Measurements from ENCODE around the gene UGCG.
"Not testable (repeated sequence)": the region's sequence is repeated elsewhere in the genome, so short reads cannot be mapped to it uniquely, and the experiment has no call there.

Gene UGCG

DNA sequence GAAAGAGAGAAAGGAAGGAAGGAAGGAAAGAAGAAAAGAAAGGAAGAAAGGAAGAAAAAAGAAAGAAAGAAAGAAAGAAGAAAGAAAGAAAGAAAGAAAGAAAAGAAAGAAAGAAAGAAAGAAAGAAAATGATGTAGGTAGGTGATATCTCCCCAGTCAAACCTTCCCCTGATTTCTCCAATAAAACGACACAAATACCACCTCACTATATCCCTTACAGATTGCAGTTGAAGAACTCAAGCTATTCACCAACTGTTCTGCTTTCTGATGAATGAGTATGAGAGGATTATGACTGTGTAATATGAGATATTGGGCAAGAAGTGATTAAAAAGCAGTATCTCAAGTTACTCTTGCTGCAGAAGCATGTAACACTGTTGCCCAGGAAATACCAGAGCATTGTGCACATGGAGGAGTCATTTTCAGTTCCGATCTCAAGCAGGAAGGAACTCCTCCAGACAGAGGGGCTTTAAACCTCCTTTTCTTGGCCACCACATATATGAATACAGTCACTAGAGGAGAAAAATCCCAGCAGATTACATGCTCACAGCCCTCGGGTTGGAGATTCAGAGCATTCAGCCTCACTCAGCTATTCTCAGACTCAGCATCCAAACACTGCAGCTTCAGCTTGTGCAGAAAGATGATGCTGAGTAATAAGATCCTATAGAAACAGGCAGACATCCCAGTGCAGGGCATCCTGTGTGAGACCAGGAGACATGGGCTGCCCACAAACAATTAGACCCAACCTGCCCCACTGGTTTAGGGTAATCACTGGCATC, 61.4 kb downstream of the UGCG start:
- peak in 4 of 6 experiments; percentile 1 to 29 (median 22) for DNase-seq

DNA sequence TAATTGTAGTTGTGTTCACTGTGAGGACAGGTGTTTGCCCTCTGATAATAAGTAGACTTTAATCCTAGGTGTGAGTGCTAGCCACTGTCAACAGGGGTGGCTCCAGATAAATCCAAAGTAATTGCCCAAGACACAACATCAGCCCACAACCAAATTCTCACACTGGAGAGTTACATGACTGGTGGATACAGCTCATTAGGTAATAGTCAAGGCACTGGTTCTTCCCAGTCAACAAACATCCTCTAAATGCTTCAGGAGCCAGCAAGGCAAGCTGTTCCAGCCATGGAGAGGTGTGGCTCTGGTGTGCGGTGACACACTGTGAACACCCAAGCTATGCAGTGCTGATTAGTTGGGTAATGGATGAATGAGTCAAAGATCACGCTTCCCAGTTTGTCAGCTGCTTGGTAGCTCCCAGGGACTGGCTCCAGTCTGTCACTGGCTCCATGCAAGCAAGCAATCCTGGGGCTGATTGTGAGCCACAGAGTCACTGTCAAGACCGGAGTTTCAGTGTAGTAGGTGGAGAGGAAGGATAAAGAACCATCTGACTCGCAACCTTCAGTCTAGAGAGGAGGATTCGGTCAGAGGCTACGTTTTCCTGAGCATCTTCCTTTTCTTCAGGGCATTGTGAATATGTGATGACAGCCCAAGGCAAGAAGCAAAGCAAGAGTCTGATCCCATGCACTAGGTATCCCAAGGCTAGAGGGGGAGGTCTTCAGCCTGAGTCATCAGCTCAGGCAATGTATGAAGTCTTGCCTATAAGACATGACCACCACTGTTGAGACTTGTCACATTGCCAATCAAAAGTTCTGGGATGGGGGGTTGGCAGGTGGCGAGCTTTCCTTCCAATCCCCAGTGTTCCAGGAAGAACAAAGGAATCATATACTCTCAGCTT, 63.1 kb downstream of the UGCG start:
- no peak for DNase-seq

DNA sequence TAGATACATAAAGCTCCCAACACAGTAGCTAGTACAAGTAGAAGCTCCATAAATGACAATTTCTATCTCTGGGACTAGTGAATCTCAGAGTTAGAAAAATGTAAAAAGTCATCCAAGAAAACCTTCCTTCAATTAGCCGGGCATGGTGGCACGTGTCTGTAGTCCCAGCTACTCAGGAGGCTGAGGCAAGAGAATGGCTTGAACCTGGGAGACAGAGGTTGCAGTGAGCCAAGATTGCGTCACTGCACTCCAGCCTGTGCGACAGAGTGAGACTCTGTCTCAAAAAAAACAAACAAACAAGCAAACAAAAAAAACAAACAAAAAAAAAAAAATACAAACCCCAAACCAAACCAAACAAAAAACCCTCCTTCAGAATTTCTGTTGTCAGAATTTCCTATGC, 63.9 kb downstream of the UGCG start:
- DNase-seq, result not testable (repeated sequence)

DNA sequence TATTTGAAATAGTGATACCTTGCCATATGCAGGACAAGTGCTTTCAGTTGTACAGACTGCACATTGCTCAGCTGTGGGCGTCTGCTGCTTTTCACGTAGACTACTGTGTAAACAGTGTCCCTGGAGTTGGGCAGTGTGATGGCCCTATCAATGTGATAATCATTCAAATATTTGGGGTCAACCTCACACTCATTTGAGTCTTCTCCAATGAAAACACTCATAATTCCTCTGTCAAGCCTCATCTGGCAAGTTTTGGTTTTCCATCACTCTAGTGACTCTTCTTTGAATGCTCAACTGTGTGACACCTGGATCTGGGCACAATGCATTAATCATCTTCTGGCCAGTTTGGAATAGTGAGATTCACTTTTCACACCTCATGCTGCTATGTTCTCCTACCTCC, 64.4 kb downstream of the UGCG start:
- DNase-seq, result no peak

GRCh38 chr9:111961575-111961974, 65.0 kb downstream of the UGCG start:
- DNase-seq, result no peak

DNA sequence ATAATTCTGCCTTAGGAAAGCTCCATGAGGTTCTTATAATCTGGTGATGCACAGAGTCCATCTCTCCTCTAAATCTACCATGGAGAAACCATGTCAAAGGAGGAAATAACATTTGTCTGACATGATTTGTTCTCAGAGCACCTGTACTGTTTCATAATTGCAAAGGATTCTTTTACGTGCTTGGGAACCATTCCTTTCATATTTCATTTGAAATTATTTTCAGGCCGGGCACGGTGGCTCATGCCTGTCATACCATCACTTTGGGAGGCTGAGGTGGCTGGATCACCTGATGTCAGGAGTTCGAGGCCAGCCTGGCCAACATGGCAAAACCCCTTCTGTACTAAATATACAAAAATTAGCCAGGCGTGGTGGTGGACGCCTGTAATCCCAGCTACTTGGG, 65.4 kb downstream of the UGCG start:
- no peak for DNase-seq

DNA sequence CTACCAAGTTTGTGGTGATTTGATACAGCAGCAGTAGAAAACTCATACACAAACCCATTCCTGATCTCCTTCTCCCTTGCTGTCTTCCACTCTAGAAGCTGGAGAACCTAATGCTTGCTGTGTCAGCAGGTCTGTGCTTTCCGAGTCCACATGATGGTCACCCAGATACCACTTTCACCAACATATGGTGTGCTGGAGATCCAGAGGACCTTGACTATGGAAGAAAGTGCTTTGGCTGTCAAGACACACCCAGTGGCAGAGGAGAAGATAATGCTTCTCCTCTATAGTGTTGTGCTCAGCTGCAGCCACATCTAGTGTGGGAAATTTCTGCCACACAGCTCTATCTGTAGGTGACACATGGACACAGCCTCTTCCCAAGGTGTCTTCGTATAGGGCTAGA, 67.4 kb downstream of the UGCG start:
- DNase-seq, result no peak

GRCh38 chr9:111965566-111966019, 69.0 kb downstream of the UGCG start:
- DNase-seq, result no peak

GRCh38 chr9:111966124-111966723, 69.6 kb downstream of the UGCG start:
- DNase-seq, result no peak

DNA sequence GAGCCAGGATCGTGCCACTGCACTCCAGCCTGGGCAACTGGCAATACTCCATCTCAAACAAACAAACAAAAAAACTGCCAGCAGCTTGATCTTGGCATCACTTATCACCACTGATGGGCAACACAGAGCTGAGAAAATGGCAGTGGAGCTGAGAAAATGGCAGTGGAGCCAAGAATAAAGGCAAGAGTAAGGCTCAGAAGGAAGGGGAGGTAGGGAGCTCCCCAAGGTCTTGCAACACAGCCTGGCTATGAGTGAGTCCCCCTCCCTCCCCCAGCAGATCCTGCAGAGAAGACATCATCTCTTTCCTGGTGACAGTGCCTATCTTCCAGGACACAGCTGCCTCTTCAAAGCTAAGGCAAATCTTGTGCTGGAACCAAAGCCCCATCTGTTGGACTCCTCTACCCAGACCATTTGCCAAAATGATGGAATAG, 70.3 kb downstream of the UGCG start:
- DNase-seq, result no peak

DNA sequence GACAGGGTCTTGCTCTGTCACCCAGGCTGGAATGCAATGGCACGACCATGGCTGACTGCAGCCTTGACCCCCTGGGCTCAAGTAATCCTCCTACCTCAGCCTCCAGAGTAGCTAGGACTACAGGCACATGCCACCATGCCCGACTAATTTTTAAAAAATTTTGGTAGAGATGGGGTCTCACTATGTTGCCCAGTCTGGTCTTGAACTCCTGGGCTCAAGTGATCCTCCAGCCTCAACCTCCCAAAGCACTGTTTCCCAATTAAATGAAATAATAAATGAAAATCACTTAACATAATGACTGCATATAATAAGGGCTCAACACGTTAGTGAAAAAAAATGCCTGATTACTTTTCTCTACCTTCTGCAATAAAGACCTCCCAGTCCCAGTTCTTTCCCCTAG, 71.0 kb downstream of the UGCG start:
- no peak for DNase-seq

GRCh38 chr9:111969061-111969460, 72.4 kb downstream of the UGCG start:
- no peak for DNase-seq

DNA sequence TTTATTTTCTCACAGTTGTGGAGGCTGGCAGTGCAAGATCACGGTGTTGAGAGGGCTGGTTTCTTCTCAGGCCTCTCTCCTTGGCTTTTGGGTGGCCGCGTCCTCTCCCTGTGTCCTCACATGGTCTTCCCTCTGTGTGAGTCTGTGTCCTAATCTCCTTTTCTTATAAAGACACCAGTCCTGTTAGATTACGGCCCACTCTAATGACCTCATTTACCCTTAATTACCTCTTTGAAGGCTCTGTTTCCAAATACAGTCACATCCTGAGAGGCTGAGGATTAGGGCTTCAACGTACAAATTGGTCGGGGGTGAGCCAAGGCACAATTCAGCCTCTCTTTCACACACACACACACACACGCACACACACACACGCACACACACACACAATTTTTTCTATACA, 73.0 kb downstream of the UGCG start:
- no peak for DNase-seq

GRCh38 chr9:111970827-111971226, 74.2 kb downstream of the UGCG start:
- DNase-seq, result no peak

GRCh38 chr9:111974092-111974681, 77.6 kb downstream of the UGCG start:
- no peak for DNase-seq

DNA sequence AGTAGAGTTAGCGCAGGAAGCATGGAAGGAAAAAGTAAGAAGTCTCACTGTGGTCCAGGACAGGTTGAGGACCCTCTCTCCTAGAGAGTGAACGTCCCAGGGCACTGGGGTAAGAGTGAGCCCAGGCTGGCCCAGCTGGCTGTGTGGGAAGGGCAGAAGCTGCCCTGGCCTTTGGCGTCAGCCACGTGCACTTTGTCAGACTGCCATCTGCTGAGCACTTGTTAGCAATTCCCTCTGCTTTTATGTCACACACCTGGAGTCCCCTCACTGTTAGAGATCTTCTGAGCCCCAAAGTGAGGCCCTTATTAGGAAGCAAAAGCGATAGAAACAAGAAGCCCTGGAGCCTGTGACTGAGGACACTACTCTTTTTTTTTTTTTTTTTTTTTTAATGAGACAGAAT, 79.1 kb downstream of the UGCG start:
- DNase-seq, result peak in 3 of 6 experiments; percentile 3 to 14 (median 12)

GRCh38 chr9:111978616-111979015, 82.0 kb downstream of the UGCG start:
- no peak for DNase-seq

DNA sequence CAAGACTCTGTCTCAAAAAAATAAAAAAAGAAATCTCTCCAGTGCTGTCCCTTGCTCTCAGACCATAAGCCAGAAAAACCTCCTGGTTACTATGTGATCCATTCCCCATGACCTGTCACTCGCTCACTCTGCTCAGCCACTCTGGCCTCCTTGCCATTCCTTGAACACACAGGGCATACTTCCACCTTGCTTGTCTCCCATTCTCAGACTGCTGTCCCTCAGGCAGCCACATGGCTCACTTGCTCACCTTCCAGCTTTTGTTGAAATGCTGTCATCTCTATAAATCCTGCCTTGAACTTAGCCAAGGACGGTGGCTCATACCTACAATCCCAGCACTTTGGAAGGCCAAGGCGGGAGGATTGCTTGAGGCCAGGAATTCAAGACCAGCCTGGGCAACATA, 82.9 kb downstream of the UGCG start:
- no peak for DNase-seq

- DNase-seq, result no peak
Measured at GRCh38 chr9:111980398-111980797, 83.8 kb downstream of the UGCG start.

DNA sequence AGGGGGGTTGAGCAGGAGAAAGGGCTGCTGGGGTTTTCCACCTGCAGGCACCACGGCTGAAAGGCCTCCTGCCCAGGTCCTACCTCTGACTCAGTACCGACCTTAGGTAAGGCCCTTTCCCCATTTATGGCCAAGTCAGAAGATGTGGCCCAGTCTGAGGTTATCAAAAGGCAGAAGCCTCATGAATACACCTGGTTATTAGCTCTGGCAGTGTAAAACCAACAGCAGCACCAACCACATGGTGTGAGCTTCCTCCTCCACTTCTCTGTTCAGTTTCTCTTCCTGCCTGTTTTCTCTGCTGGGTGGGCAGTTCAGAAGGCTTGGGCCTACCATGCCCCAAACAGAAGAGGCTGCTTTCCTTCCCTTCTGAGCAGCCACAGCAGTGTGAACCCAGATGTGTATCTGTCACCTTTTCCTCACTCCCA, 86.9 kb downstream of the UGCG start:
- no peak for DNase-seq

DNA sequence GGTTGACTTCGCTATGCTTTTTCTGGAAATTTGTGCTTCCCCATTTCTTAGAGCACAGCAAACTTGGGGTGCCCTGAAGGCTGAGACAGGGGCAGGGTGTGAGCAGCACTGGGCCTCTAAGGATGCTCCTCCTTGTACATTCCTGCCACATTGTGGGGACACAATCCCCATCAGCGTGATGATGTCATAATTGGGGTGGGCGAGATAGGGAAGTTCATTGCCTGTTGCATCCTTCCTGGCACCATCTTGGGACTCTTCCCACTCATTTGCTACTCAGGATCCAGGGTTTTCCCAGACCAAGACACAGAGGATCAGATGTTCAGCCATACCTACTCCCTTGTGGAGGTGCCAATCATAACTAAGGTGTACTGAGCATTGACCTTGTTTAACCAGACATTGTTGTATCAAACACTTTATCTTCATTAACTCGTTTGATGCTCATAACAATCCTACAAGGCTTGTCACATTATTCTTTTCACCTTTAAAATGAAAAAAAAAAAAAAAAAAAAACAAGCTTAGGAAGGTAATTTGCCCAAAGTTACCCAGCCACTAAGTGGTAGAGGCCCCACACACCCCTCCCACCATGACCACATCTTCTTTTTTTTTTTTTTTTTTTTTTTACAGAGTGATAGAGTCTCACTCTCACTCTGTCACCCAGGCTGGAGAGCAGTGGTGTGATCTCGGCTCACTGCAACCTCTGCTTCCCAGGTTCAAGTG, 87.6 kb downstream of the UGCG start:
- no peak for DNase-seq

Measured in stimulated activated naive CD4-positive, alpha-beta T cell (primary cell).